Measurements from ENCODE around the gene RLBP1.
"Not testable (repeated sequence)": the region's sequence is repeated elsewhere in the genome, so short reads cannot be mapped to it uniquely, and the experiment has no call there.

The RLBP1 gene

DNA sequence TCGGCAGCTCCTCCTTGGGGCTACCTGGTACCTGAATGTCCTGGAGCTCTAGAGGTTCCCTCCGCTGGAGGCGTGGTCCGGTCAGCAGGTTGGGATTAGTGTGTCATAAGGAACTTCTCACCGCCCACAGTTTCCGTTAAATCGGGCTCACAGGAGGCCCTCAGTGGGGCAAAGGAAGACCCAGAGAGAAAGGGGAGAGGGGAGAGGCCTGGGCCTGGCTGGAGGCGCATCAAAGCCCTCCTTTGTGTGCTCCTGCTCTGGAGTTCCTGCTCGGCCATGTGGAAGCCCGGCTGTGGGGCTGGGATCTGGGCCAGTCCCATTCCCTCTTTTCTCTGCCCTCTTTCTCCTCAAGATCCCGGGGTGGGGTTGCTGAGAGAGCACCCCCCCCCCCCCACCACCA lies at the start of gene RLBP1:
RLBP1 (minus strand) TSS at position 37 of the 400 bp plus-strand sequence. CDS start 2,604 bp downstream, outside the sequence.
- no peak for FAIRE-seq

DNA sequence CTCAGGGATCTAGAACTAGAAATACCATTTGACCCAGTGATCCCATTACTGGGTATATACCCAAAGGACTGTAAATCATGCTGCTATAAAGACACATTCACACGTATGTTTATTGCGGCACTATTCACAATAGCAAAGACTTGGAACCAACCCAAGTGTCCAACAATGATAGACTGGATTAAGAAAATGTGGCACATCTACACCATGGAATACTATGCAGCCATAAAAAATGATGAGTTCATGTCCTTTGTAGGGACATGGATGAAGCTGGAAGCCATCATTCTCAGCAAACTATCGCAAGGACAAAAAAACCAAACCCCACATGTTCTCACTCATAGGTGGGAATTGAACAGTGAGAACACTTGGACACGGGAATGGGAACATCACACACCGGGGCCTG lies 28.8 kb upstream of the RLBP1 start:
- FAIRE-seq, result not testable (repeated sequence)

DNA sequence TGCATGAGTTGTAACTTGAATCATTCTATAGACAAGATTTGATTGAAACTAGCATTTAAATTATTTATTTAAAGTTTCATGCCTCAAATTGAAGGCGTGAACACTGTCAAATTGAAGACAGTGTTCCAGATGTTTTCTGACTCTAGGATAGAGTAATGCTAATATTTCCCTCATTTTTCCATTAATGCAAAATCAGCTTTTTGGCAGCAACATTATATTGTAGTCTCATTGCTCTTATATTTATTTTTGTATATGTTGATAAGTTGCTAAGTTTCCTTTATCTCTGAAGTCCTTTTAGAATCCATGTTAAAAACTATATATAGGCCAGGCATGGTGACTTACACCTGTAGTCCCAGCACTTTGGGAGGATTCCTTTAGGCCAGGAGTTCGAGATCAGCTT lies 27.2 kb upstream of the RLBP1 start:
- FAIRE-seq, result no peak

- FAIRE-seq, result no peak
Observed at GRCh38 chr15:89247446-89247845, 26.1 kb upstream of the RLBP1 start.

DNA sequence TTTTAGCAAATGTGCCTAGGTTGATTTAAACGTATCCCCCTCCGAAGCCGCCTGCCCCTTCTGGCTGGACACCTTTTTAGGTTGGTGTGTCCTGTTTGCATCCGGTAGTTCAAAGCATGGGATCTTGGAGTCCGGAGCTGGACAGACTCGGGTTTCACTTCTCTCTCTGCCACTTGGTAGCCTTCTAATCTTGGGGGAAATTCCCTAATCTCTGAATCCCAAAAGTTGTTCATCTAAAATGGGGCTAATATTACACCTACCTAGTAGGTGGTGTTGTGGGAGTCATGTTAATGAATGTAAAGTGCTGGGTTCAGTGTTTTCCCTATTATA lies 23.2 kb upstream of the RLBP1 start:
- FAIRE-seq, result no peak

GRCh38 chr15:89243691-89244573 lies 22.6 kb upstream of the RLBP1 start, which contains the start of gene FANCI:
Gene FANCI, plus strand, starts transcription at chr15:89243979. Its CDS starts 3,669 bp downstream, at chr15:89247648.
- no peak for FAIRE-seq

DNA sequence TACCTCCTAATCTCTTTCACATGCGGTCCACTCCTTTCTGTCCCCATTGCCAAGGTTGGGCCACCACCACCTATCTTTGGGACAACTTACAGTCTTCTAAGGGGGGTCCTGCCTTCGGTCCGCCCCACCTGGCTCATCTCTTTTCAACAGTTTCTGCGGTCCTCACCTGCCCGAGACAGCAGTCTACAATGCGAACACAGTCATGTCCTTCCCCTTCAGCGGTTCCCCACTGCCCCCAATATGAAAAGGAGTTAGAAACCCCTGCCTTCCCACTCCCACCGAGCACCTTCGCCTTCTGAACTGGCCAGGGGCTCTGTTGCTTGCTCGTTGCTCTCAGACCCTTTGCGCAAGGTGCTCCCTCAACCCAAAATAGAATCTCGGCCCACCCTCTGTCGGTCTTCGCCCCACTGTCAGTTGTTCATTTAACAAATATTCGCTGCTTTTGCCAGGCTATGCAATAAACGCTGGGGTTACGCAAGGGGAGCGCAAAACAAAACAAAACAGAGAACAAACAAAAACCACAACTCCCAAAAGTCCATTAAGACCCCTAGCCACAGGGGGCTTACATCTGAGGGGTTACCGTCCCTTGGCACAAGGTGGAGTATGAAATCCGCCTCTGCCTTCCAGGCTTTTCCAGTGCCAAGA lies 21.8 kb upstream of the RLBP1 start:
- no peak for FAIRE-seq

DNA sequence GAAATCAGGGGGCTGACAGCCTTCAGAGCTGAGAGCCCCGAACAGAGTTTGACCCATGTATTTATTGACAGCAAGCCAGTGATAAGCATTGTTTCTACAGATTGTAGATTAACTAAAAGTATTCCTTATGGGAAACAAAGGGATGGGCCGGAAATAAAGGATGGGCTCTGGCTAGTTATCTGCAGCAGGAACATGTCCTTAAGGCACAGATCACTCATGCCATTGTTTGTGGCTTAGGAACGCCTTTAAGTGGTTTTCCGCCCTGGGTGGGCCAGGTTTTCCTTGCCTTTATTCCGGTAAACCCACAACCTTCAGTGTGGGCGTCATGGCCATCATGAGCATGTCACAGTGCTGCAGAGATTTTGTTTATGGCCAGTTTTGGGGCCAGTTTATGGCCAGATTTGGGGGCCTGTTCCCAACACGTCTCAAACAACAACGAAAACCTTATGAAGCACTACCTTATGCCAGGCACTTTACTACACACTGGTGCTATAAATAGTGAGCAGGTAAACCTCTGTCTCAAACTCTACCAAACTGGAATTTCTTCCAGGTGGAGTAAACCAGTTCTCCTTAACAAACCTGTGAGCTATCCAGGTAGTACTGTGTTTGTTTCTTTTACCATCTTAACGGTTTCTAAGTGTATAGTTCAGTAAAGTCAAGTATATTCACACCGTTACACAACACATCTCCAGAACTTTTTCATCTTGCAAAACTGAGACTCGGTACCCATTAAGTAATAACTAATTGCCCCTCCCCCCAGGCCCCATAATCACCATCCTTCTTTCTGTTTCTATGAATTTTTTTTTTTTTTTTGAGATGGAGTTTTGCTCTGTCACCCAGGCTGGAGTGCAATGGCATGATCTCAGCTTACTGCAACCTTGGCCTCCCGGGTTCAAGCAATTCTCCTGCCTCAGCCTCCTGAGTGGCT lies 18.8 kb upstream of the RLBP1 start:
- FAIRE-seq, result not testable (repeated sequence)

GRCh38 chr15:89231832-89232231 lies 10.5 kb upstream of the RLBP1 start:
- no peak for FAIRE-seq

DNA sequence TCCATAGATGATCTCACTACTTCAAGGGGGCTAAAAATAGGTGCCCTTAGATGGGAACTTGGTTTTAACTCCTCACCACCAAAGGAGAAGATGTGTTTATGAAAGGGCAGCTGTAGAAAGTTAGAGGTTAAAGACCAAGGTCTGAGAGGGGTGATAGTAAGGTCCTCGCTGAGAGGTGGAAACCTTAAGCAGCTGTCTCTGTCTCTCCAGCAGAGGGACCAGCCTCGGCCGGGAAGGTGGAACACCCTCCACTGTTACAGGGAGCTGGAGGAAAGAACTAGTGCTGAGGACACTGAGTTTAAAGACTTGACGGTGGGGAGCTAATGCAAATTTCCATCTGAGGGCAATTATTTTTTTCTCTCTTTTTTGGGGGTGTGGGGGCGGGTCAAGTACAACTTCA lies 8.9 kb upstream of the RLBP1 start:
- FAIRE-seq, result no peak

GRCh38 chr15:89227425-89227824 lies 6.0 kb upstream of the RLBP1 start:
- no peak for FAIRE-seq

DNA sequence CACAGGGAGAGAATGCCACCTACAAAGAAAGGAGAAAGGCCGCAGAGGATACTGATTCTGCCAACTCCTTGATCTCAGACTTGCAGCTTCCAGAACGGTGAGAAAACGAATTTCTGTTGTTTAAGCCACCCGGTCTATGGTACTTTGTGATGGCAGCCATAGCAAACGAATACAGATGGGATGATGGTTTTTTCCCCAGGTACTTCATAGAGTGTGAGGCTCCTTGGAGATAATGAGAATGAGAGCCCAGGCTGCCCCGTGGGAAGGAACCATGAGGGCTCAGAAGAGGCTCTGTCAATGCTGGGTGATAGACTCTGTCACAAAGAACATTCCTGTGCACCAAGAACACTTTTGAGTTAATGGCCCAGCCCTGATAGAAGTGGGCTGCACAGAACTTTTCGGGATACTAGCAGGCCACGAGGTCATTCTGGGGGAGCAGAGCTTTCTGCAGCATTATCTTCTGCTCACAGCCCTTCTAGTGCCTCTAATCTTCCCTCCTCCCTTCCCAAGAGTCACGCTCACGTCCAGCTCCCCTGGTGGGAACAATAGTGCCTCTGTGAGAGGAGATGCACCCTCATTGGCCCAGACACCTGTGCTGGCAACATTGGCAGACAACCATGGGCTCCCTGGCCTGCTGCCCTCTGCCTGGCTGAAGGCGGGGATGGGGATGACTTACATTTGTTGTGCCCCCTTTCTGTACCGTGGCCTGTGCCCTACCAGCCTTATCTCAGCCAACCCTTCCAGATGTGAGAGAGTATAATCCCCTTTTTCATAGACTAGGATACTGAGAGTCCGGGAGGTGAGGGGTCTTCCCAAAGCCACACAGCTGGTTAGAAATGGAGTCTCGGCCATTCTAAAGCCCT lies 5.2 kb upstream of the RLBP1 start:
- no peak for FAIRE-seq

GRCh38 chr15:89225588-89225987 lies 4.2 kb upstream of the RLBP1 start:
- FAIRE-seq, result no peak

- no peak for FAIRE-seq
Observed at GRCh38 chr15:89218531-89218930, 2.8 kb downstream of the RLBP1 start.

DNA sequence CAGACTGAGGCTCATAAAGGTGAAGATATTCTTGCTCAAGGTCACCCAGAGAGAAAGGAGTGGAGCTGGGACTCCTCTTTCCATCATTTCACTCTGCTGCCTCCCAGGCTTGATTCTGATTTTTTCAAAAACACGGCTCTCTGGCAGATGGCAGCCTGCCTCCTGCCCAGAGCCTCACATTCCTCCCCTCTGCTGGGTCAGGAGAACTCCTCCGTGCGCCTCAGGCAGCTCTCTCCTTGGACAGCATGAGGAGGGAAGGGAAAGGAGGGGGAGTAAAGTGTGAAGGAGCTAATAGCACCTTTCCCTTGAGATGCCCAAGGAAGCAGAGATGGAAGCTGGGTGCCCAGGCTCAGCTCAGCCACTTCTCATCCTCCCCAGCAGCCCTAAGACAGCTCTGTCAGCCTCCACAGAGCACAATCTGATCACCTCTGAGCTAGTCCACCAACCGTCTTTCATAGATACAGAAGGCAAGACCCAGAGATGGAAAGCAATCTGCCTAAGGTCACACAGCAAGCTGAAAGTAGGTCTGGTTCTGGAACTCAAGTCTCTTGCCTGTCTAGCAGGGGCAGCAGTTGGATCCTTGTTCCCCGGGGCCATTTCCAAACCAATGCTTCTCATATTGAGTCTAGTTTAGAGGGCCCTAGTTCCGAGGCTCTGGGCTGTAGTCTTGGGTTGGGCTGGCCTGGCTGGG lies 3.5 kb downstream of the RLBP1 start:
- no peak for FAIRE-seq

GRCh38 chr15:89217031-89217430 lies 4.3 kb downstream of the RLBP1 start:
- no peak for FAIRE-seq

GRCh38 chr15:89215627-89216026 lies 5.8 kb downstream of the RLBP1 start:
- FAIRE-seq, result no peak

- no peak for FAIRE-seq
Observed at GRCh38 chr15:89211678-89212170, 9.7 kb downstream of the RLBP1 start.

DNA sequence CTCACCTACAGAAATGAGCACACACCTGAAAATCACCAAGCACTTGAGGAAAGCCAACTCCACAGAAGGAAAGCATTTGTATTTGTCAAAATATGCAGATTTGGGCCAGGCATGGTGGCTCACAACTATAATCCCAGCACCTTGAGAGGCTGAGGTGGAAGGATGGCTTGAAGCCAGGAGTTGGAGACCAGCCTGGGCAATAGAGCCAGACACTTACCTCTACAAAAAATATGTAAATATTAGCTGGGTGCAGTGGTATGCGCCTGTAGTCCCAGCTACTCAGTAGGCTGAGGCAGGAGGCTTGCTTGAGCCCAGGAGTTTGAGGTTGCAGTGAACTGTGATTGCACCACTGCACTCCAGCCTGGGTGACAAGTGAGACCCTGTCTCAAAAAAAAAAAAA lies 12.3 kb downstream of the RLBP1 start:
- no peak for FAIRE-seq

- FAIRE-seq, result no peak
Observed at GRCh38 chr15:89208256-89208655, 13.1 kb downstream of the RLBP1 start.

DNA sequence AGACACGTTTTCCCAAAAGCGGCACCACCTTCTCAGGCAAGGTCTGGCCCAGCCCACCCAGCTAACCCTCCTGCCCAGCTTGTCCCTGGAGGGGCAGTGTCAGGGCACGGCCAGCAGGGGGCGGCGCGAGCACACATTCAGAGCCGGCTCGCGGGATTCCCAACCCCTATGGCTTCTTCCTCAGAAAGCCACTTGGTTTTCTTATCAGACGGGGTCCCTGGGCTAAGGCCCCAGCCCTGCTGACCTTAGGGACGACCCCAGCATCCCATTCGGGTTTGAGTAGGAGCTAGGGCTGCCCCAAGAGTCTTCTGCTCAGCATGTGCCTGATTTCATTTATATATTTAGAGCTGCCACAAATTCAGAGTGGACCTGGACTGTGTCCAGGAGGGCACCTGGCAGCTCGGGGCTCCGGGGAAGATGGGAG lies 14.5 kb downstream of the RLBP1 start:
- FAIRE-seq, result no peak
